Aorta (tissue), 5 donors: Measurements from ENCODE around the gene SULT1C4. TPM values are rescaled to one million over a fixed set of nuclear protein-coding genes. Genes with fewer than 3 reads are reported as not detected.

Experiments
- ATAC-seq: fragments of 200-7000 bp; cut with Tn5 transposase; one replicate; pipeline ENCODE4 v1.9.1; 2022; ENCODE audit warnings: moderate library complexity; ENCODE audit not compliant: low FRiP score
- DNase-seq, 2 donors: peaks; one replicate each; pipeline ENCODE4 v3.0.0-alpha.2; 2020
- H3K27ac ChIP-seq, 2 donors: one replicate each; pipeline ENCODE4 v1.5.1; 2013; ENCODE audit warnings: low read length in 2 of 2, mild to moderate bottlenecking in 2 of 2, moderate library complexity in 2 of 2, control low read depth in 1 of 2, inconsistent platforms in 1 of 2, low read depth in 1 of 2
- H3K27me3 ChIP-seq, 2 donors: one replicate each; pipeline ENCODE4 v1.6.1; 2013; ENCODE audit warnings: control low read depth in 1 of 2, low read length in 1 of 2, mild to moderate bottlenecking in 1 of 2, moderate library complexity in 1 of 2; ENCODE audit not compliant: insufficient read depth in 2 of 2, control insufficient read depth in 1 of 2
- H3K36me3 ChIP-seq, 2 donors: one replicate each; pipeline ENCODE4 v1.6.1; 2013; ENCODE audit warnings: control low read depth in 1 of 2, low read length in 1 of 2, mild to moderate bottlenecking in 1 of 2; ENCODE audit not compliant: insufficient read depth in 2 of 2, control insufficient read depth in 1 of 2
- H3K4me1 ChIP-seq, 2 donors: one replicate each; pipeline ENCODE4 v1.6.1; 2013; ENCODE audit warnings: low read length in 2 of 2, control low read depth in 1 of 2, mild to moderate bottlenecking in 1 of 2, moderate library complexity in 1 of 2; ENCODE audit not compliant: insufficient read depth in 2 of 2, control insufficient read depth in 1 of 2
- H3K4me3 ChIP-seq, 2 donors: one replicate each; pipeline ENCODE4 v1.5.1; 2013; ENCODE audit warnings: low read length in 2 of 2, control low read depth in 1 of 2, mild to moderate bottlenecking in 1 of 2
- H3K9me3 ChIP-seq: one replicate; pipeline ENCODE4 v1.6.1; 2013; ENCODE audit warnings: mild to moderate bottlenecking, low read length; ENCODE audit not compliant: control insufficient read depth
- WGBS, 2 donors: extraction: QIAGEN DNeasy Blood & Tissue Kit; methylation state at CpG; one replicate each; pipeline ENCODE4 v1.1.7; 2013; 5-methylcytosine and 5-hydroxymethylcytosine counted together
- intact Hi-C, 2 donors: fragments of 100-400 bp; cut with DNase I; formaldehyde crosslinking; loops; one replicate each; pipeline versions ENCODE4 v1.14.2 to v1.15.0; 2022
- long read RNA-seq, 2 donors: library from polyadenylated mRNA; unstranded; transcript quantifications; one replicate each; pipeline ENCODE4 v2.0.0, GENCODE V29; 2020 to 2021
- polyA plus RNA-seq, 2 donors: library from polyadenylated mRNA; stranded (reverse); fragments of 200-250 nt; gene quantifications; one replicate each; pipeline ENCODE4 v1.2.3, GENCODE V29; 2013
- total RNA-seq, 2 donors: library from RNA; stranded (reverse); fragmentation: NEBNext Ultra II Directional; extraction: Animal tissue kit (Norgen Biotek cat#: 25700); gene quantifications; one replicate each; pipeline ENCODE4 v1.2.1, GENCODE V29; 2021
- donor health status: healthy with polysubstance abuse.
- donor health status: Bipolar disorder and iron deficiency.
- donor health status: DM: no; HTN: no; CAD: no.
- donor health status: DM: no; HTN: no; CAD: no.
- donor health status: DM: yes; HTN: yes; CAD: no.

The SULT1C4 gene
- total RNA-seq = 10 to 100 TPM in 1 of 2 donors, 1 to 10 TPM in 1; 4.2 to 10.3 TPM
- 1 to 10 TPM in 1 of 2 donors, not detected in 1; 2.7 TPM for polyA plus RNA-seq
- long read RNA-seq, donor 1, transcript SULT1C4-202 (5 exons, 1,045 nt) = major isoform, 6 of 12 reads
- long read RNA-seq, donor 1, partial matches to known transcripts = 0 of 12 reads
- long read RNA-seq, donor 1, other reads (novel, unspliced or antisense) = 2 of 12 reads
- long read RNA-seq, donor 2, partial matches to known transcripts = 0 of 10 reads
- long read RNA-seq, donor 2, other reads (novel, unspliced or antisense) = 5 of 10 reads

DNA sequence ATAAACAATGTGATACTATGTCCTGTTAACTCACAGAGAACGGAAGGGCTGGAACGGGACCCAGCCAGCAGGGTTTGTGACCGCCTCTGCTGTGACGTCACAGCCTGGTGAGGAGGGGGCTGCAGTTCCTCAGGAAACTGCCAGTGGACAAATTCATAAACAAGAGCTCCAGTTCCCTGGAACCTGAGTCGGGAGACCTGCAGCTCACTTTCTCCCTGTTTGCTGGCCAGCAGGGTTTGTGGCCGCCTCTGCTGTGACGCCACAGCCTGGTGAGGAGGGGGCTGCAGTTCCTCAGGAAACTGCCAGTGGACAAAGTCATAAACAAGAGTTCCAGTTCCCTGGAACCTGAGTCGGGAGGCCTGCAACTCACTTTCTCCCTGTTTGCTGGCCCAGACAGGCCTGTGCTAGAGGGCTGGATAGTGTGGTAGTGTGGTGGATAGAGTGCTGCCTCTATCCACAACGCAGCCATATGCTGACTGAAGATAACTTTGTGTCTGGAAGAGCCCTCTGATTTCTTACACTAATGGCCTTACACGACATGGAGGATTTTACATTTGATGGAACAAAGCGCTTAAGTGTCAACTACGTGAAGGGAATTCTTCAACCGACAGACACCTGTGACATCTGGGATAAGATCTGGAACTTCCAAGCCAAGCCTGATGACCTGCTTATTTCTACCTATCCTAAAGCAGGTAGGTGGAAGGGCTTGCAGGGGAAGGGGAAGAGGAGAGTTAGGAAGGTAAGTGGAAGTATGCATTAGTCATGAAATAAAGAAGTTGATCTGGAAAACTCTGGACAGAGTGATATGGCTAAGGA lies at the start of gene SULT1C4:
TSS of gene SULT1C4 (plus strand) at position 140 of the 816 bp plus-strand sequence. CDS start at position 524, 384 bp downstream.
- no peak within 1 kb of the TSS for H3K27ac ChIP-seq
- no peak within 1 kb of the TSS for H3K4me3 ChIP-seq
- ATAC-seq (peak; percentile 83), DNase-seq (peak; percentile 57 to 78)
- no peaks in the 10 kb centered on the region for H3K9me3 ChIP-seq
- WGBS, 2 donors = 12 to 15% methylated on average over 13 of the region's 13 CpGs
- H3K27me3 ChIP-seq = no peaks in the 10 kb centered on the region
- no peaks in the 10 kb centered on the region for H3K36me3 ChIP-seq
- intact Hi-C loops = loop anchor here in 1 of 2 donors (10.0 kb wide), 1 partner anchor 207 kb away; no protein-coding TSS in a partner anchor
- H3K4me1 ChIP-seq = peaks cover 0 to 3% of the 10 kb centered on the region in 2 donors

DNA sequence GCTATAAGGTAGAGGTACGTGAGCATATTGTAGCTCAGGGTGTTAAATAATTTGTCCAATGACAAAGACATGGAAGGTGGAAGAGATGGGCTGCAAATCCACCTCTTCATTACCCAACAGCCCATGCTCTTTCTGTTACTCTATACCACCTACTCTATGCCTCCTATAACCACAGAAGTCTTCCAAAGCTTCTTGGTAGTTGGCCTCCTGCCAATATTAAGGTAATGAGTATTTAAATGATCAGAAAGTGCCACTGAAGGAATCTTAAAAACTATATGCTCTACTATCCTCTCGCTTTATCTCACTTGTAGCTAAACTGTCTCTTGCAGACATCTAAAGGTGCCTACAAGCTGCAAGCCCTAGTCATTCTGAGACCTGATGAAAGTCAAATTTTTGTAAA lies 48.0 kb upstream of the SULT1C4 start:
- no peaks in the 10 kb centered on the region for H3K27me3 ChIP-seq
- intact Hi-C loops = no loop called here
- no peak for ATAC-seq
- H3K4me3 ChIP-seq = no peak overlapping the region
- WGBS, 2 donors = 97 to 99% methylated on average over 2 of the region's 2 CpGs
- no peak for DNase-seq
- H3K27ac ChIP-seq = no peak overlapping the region
- no peaks in the 10 kb centered on the region for H3K4me1 ChIP-seq
- H3K9me3 ChIP-seq = no peaks in the 10 kb centered on the region
- no peaks in the 10 kb centered on the region for H3K36me3 ChIP-seq

DNA sequence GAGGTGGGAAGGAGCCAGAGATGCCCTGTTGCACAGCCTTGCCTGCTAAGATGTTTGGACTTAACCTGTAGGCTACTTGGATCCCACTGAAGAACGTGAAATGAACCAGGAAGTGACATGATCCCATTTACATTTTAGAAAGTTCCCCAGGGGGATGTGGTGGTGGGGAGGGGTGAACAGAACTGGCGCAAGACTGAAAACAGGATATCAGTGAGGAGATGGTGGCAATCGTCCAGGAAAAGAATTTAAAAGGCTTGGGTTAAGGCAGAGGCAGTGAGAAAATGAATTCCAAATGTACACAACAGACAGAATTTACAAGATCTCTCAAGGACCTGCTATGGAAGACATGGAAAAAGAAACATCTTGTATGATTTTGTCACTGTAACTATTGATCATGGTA lies 46.8 kb upstream of the SULT1C4 start:
- Histone ChIP-seq H3K27ac (no peak overlapping the region), H3K27me3 (no peaks in the 10 kb centered on the region), H3K4me1 (no peaks in the 10 kb centered on the region), H3K9me3 (no peaks in the 10 kb centered on the region), H3K4me3 (no peak overlapping the region), H3K36me3 (no peaks in the 10 kb centered on the region)
- DNase-seq = no peak
- 24 to 27% methylated on average over 3 of the region's 3 CpGs for WGBS, 2 donors
- no peak for ATAC-seq
- intact Hi-C loops = no loop called here

DNA sequence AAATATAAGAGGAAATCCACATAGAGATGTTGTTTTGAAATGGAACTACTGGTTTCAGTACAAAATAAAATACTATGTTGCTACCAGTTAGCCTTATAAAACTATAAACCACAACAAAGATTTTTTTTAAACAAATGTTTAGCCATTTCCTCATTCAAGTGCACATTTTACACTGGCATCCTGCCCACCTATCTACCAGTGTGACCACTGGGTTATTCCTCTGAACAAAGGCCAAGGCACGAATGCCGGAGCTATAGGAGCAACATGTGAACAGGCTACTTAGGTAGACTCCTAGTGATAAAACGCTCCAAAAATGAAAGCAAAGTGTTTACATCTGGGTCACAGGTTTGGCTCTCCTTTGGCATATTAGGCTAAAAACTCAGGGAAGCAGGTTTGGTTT lies 31.8 kb upstream of the SULT1C4 start:
- Histone ChIP-seq H3K27ac (no peak overlapping the region), H3K27me3 (no peaks in the 10 kb centered on the region), H3K4me3 (no peak overlapping the region), H3K36me3 (no peaks in the 10 kb centered on the region), H3K4me1 (no peaks in the 10 kb centered on the region), H3K9me3 (no peaks in the 10 kb centered on the region)
- 74% methylated on average over 3 of the region's 3 CpGs for WGBS, 2 donors
- ATAC-seq (no peak), DNase-seq (no peak)
- intact Hi-C loops = no loop called here

DNA sequence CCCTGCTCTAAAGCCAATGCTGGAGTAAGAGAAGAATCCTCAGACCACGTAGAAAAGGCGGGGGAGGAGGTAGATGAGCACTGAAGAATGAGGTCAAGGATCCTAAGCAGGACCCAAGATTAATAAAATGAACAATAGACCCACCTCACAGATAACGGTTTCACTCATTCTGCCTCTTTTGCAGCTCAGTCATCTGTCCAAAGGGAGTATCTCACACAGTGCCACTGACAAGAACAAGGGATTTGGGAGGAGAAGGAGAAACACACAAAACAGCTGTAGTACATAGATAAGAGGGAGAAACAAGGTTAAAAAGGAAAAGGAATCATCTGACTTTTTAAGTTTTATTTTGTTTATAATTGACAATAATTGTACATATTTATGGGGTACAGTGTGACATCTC lies 30.9 kb upstream of the SULT1C4 start:
- Histone ChIP-seq H3K27me3 (no peaks in the 10 kb centered on the region), H3K4me3 (no peak overlapping the region), H3K36me3 (no peaks in the 10 kb centered on the region), H3K9me3 (no peaks in the 10 kb centered on the region), H3K4me1 (no peaks in the 10 kb centered on the region), H3K27ac (no peak overlapping the region)
- intact Hi-C loops = no loop called here
- no peak for ATAC-seq
- 82 to 83% methylated on average over 3 of the region's 3 CpGs for WGBS, 2 donors
- DNase-seq = no peak

DNA sequence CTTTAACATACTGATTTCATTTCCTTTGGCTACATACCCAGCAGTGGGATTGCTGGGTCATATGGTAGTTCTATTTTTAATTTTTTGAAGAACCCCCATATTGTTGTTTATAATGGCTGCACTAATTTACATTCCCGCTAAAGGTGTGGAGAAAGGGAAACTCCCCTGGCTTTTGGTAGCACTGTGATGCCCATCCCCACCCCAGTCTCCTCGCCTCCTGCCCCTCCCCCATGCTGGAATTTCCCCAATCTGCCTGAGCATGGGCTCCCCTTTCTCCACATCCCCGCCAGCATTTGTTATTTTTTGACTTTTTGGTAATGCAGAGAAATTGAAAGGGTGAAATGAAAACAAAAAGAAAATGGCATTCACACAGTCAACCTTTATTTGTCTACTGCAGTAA lies 30.0 kb upstream of the SULT1C4 start:
- ATAC-seq (no peak), DNase-seq (no peak)
- no peaks in the 10 kb centered on the region for H3K9me3 ChIP-seq
- intact Hi-C loops = no loop called here
- 52 to 58% methylated on average over 3 of the region's 3 CpGs for WGBS, 2 donors
- H3K4me1 ChIP-seq = no peaks in the 10 kb centered on the region
- no peaks in the 10 kb centered on the region for H3K27me3 ChIP-seq
- no peak overlapping the region for H3K4me3 ChIP-seq
- H3K27ac ChIP-seq = no peak overlapping the region
- H3K36me3 ChIP-seq = no peaks in the 10 kb centered on the region

DNA sequence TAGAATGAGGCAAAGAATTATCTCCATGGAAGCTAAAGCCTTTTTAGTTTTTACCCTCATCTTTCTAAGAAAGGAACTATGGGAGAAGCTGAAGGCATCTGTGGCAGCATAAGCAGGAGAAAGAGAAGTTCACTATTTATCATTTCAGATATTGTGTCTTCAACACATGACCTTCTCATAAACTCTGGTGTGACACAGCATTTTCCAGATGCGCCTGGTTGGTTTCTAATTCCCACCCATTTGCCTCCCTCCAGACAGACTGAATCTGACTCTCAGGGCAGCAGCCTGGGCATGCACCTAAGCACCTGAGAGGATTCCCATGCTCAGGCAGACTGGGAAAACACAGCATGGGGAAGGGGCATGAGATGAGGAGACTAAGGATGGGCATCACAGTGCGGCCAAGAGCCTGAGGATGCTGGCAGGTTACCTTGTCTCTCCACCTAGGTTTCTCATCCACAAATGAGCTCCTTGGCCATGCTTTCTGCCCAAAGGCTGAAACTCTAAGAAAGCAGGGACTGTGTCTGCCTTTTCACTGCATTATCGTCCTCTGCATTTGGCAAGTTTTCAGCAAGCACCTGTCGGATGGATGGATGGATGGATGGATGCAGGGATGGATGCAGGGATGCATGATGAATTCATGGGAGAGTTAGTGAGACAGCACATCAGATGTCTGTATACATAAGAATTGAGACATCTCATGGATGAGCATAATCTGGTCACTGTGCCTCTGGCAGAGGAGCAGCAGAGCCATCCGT lies 28.8 kb upstream of the SULT1C4 start:
- ATAC-seq = no peak
- Histone ChIP-seq H3K9me3 (no peaks in the 10 kb centered on the region), H3K4me3 (no peak overlapping the region), H3K27me3 (no peaks in the 10 kb centered on the region), H3K4me1 (no peaks in the 10 kb centered on the region), H3K36me3 (no peaks in the 10 kb centered on the region), H3K27ac (no peak overlapping the region)
- WGBS, 2 donors = 81 to 83% methylated on average over 5 of the region's 5 CpGs
- DNase-seq = no peak
- intact Hi-C loops = no loop called here

DNA sequence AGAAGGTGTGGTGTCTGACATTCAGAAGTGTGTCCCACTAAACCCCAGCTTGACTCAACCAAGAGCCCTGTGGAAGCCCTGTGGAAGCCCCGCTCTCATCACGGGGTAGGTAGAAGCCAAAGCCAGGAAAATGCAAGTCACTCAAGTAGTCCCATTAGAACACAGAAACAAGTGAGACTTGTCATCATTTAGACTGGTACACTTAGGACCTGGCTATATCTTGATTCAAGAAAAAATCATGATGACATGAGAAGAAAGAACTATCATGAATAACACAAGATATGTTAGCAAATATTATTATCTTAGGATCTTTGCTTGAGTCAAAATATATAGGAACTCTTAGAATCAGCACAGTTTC lies 28.2 kb upstream of the SULT1C4 start:
- DNase-seq = no peak
- intact Hi-C loops = no loop called here
- Histone ChIP-seq H3K4me3 (no peak overlapping the region), H3K4me1 (no peaks in the 10 kb centered on the region), H3K9me3 (no peaks in the 10 kb centered on the region), H3K27ac (no peak overlapping the region), H3K36me3 (no peaks in the 10 kb centered on the region), H3K27me3 (no peaks in the 10 kb centered on the region)
- ATAC-seq = no peak
- 78 to 86% methylated on average over 2 of the region's 2 CpGs for WGBS, 2 donors
